PC-9 (cell line): ENCODE measurements around the gene ZMYM4. TPM values are rescaled to one million over a fixed set of nuclear protein-coding genes. Genes with fewer than 3 reads are reported as not detected.

Experiments used
- BruUV-seq: library from RNA; stranded (reverse); fragments of 400-500 nt; replicated peaks from 2 replicates; lab custom pipeline; 2021; lab: Mats Ljungman, UMichigan
- CTCF ChIA-PET: fragments of 300-600 bp; sonication (Branson Sonifier 250); formaldehyde crosslinking; loops from one replicate; lab custom pipeline; 2022; ENCODE audit warnings: antibody characterized with exemption; lab: Charles Lee
- POLR2A ChIA-PET: fragments of 300-600 bp; sonication (Branson Sonifier 250); formaldehyde crosslinking; loops from one replicate; lab custom pipeline; 2022; ENCODE audit warnings: antibody characterized with exemption; ENCODE audit not compliant: unreplicated experiment; lab: Charles Lee
- DNase-seq, 2 experiments: peaks; one replicate each; pipeline versions ENCODE4 v3.0.0 to v3.0.0-alpha.2; 2015 to 2022; ENCODE audit warnings: mixed read lengths in 1 of 2
- H2AFZ ChIP-seq: fragments of 200-600 bp; sonication (generic); 2 replicates; pipeline ENCODE4 v1.8.1; 2017; ENCODE audit warnings: antibody characterized with exemption
- H3F3A ChIP-seq: fragments of 200-600 bp; sonication (generic); 2 replicates; pipeline ENCODE4 v1.8.1; 2017; ENCODE audit warnings: antibody characterized with exemption, mild to moderate bottlenecking, low read depth; ENCODE audit not compliant: insufficient read depth
- H3K27ac ChIP-seq: fragments of 200-600 bp; sonication (generic); 2 replicates; pipeline ENCODE4 v1.6.1; 2016; ENCODE audit warnings: mixed run types
- H3K27me3 ChIP-seq: fragments of 200-600 bp; sonication (generic); 2 replicates; pipeline ENCODE4 v1.6.1; 2016; ENCODE audit warnings: low read depth, mixed run types; ENCODE audit not compliant: insufficient read depth
- H3K36me3 ChIP-seq: fragments of 200-600 bp; sonication (generic); 2 replicates; pipeline ENCODE4 v1.6.1; 2016; ENCODE audit warnings: low read depth, mixed run types
- H3K4me1 ChIP-seq: fragments of 200-600 bp; sonication (generic); replicated peaks from 2 replicates; pipeline ENCODE4 v1.6.1; 2016; ENCODE audit warnings: mixed run types; ENCODE audit not compliant: insufficient read depth
- H3K4me2 ChIP-seq: fragments of 200-600 bp; sonication (generic); 2 replicates; pipeline ENCODE4 v1.6.1; 2017; ENCODE audit warnings: mixed run types
- H3K4me3 ChIP-seq: fragments of 200-600 bp; sonication (generic); 2 replicates; pipeline ENCODE4 v1.6.1; 2016; ENCODE audit warnings: mixed run types
- H3K79me2 ChIP-seq: fragments of 200-600 bp; sonication (generic); 2 replicates; pipeline ENCODE4 v1.6.1; 2017; ENCODE audit warnings: low read depth, mixed run types
- H3K9me2 ChIP-seq: fragments of 200-600 bp; sonication (generic); 2 replicates; pipeline ENCODE4 v1.8.1; 2017; ENCODE audit warnings: mild to moderate bottlenecking; ENCODE audit not compliant: insufficient read depth
- H3K9me3 ChIP-seq: fragments of 200-600 bp; sonication (generic); 2 replicates; pipeline ENCODE4 v1.8.1; 2016; ENCODE audit warnings: low read depth; ENCODE audit not compliant: insufficient read depth
- H4K20me1 ChIP-seq: fragments of 200-600 bp; sonication (generic); 2 replicates; pipeline ENCODE4 v1.8.1; 2017; ENCODE audit not compliant: insufficient read depth
- EZH2 ChIP-seq: fragments of 200-600 bp; sonication (generic); IDR thresholded peaks from 2 replicates; pipeline ENCODE4 v1.8.0; 2017; ENCODE audit warnings: antibody characterized with exemption, low read depth
- intact Hi-C: fragments of 100-400 bp; cut with micrococcal nuclease; formaldehyde crosslinking; loops from one replicate; pipeline ENCODE4 v1.10.0; 2022; ENCODE audit not compliant: unreplicated experiment
- total RNA-seq: library from RNA; stranded (reverse); gene quantifications from 2 replicates; pipeline ENCODE4 v1.2.3, GENCODE V29; 2021
- TF ChIP-seq, protein P1 (sequence below): fragments of 200-600 bp; sonication (generic); conservative IDR thresholded peaks from 2 replicates; pipeline ENCODE4 v1.6.1; 2017; ENCODE audit warnings: mixed run types, antibody characterized with exemption, mild to moderate bottlenecking, moderate library complexity

Gene ZMYM4
- total RNA-seq, 1 experiment from 2014 or later, result 84.4 TPM

DNA sequence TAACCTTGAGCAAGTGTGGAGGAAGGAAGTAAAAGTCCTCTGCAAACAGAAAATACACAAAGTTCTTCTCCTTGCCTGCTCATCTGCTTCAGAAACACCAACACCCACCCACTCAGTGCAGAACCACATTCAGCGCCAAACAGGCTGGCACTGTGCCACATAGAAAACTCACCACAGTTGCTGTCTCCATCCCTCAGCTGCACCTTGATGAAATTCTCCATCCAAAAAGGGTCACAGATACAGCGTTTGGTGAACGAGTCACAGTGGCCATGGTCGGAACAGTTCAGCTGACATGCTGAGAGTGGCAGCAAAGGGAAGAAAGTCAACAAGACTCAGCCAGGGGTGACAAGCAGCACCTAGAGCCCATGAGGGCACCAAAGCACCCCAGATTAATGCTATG lies 174.2 kb downstream of the ZMYM4 start:
- Histone ChIP-seq H3K4me3 (no peak overlapping the region), H3K9me3 (no peaks in the 10 kb centered on the region), H3K79me2 (no peaks in the 10 kb centered on the region), H3F3A (peaks cover 4% of the 10 kb centered on the region; the same call in 1 of the 2 replicates), H3K36me3 (peaks cover 9% of the 10 kb centered on the region; the same call in 1 of the 2 replicates), H3K27me3 (no peaks in the 10 kb centered on the region), H2AFZ (no peak overlapping the region), H3K4me1 (peaks cover 9% of the 10 kb centered on the region; the same call in 1 of the 2 replicates), H3K9me2 (no peaks in the 10 kb centered on the region), H3K4me2 (no peak overlapping the region), H3K27ac (no peak overlapping the region), H4K20me1 (0 out of 2 replicates have a peak, but pooled peaks cover 3% of the 10 kb centered on the region)
- no peak for DNase-seq
- CTCF ChIA-PET, result no interaction called here
- no TSS peak for BruUV-seq
- TF ChIP-seq, protein P1, sequence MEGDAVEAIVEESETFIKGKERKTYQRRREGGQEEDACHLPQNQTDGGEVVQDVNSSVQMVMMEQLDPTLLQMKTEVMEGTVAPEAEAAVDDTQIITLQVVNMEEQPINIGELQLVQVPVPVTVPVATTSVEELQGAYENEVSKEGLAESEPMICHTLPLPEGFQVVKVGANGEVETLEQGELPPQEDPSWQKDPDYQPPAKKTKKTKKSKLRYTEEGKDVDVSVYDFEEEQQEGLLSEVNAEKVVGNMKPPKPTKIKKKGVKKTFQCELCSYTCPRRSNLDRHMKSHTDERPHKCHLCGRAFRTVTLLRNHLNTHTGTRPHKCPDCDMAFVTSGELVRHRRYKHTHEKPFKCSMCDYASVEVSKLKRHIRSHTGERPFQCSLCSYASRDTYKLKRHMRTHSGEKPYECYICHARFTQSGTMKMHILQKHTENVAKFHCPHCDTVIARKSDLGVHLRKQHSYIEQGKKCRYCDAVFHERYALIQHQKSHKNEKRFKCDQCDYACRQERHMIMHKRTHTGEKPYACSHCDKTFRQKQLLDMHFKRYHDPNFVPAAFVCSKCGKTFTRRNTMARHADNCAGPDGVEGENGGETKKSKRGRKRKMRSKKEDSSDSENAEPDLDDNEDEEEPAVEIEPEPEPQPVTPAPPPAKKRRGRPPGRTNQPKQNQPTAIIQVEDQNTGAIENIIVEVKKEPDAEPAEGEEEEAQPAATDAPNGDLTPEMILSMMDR, result no peak
- no peak for TF ChIP-seq EZH2
- POLR2A ChIA-PET, result no interaction called here
- intact Hi-C loops, result no loop called here

DNA sequence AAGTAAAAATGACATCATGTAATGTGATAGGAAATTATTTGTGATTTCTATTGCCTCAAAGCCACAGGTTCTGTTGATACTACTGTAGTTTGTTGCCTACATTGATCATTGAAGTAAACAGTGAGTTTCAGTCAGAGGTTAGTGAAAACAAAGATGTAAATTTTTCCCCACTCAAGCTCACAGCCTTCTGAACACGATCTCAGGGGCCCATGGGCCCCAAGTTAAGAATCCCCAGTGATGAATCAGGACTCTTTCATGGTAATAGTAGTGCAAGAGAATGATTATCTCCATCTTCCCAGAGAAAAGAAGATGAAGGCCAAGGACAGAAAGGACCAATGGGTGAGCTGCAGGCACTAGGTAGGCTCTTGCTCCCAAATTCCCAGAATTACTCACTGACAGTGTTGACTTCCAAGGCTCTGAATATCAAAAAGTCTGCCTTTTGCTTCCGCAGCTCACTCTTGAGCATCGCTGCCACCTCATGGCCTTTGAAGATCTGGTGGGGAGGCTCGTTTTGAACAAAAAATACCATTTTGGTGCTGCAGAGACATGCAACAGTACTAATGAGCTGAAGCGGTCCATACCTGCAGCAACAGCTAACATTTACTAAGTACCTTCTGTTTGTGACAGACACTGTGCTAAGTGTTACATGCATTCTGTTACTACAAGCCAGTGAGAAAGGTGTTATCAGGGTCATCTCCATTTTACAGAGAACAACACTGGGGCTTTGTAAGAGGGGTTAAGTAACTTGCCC lies 175.4 kb downstream of the ZMYM4 start:
- CTCF ChIA-PET, result interaction anchor here (0.6 kb wide), 1 partner anchor 363 kb away, joined by 6 read pairs; no protein-coding TSS in a partner anchor
- H3K27ac ChIP-seq, result no peak overlapping the region

DNA sequence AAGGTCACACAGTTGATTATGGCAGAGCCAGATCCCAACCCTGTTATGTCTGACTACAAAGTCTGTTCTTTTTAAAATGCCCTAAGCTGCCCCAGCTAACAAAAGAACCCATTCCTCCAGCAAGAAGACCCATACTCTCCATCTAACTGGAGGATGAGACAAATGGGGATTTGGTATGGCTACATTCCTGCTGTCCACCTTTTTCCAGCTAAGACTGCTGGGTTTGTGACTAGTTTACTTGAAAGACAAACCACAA lies 175.9 kb downstream of the ZMYM4 start:
- Histone ChIP-seq H3K36me3 (peaks cover 9% of the 10 kb centered on the region; the same call in 1 of the 2 replicates), H3F3A (peaks cover 10% of the 10 kb centered on the region), H3K4me3 (no peak overlapping the region), H3K9me3 (no peaks in the 10 kb centered on the region), H3K4me2 (no peak overlapping the region), H3K27me3 (no peaks in the 10 kb centered on the region), H3K79me2 (no peaks in the 10 kb centered on the region), H4K20me1 (0 out of 2 replicates have a peak, but pooled peaks cover under 1% of the 10 kb centered on the region), H3K9me2 (no peaks in the 10 kb centered on the region), H3K27ac (no peak overlapping the region), H3K4me1 (peaks cover 24% of the 10 kb centered on the region), H2AFZ (no peak overlapping the region)
- ChIA-PET CTCF (no interaction called here), POLR2A (no interaction called here)
- TF ChIP-seq, protein P1, result no peak
- no peak for TF ChIP-seq EZH2
- no peak for DNase-seq
- intact Hi-C loops, result no loop called here
- no TSS peak for BruUV-seq

More for the DNA sequence above, 175.4 kb downstream of the ZMYM4 start:
- no peaks in the 10 kb centered on the region for H3K9me3 ChIP-seq
- POLR2A ChIA-PET, result interaction anchor here (0.7 kb wide), 1 partner anchor 62 kb away, joined by 4 read pairs; no protein-coding TSS in a partner anchor
- H3K4me3 ChIP-seq, result no peak overlapping the region
- H3K4me2 ChIP-seq, result no peak overlapping the region
- H3F3A ChIP-seq, result peaks cover 9% of the 10 kb centered on the region
- intact Hi-C loops, result no loop called here
- H3K27me3 ChIP-seq, result no peaks in the 10 kb centered on the region
- no TSS peak for BruUV-seq
- TF ChIP-seq, protein P1, result no peak
- no peak for TF ChIP-seq EZH2
- no peaks in the 10 kb centered on the region for H3K9me2 ChIP-seq
- H3K4me1 ChIP-seq, result peaks cover 19% of the 10 kb centered on the region
- 0 out of 2 replicates have a peak, but pooled peaks cover 3% of the 10 kb centered on the region for H4K20me1 ChIP-seq
- H3K79me2 ChIP-seq, result no peaks in the 10 kb centered on the region
- H3K36me3 ChIP-seq, result peaks cover 9% of the 10 kb centered on the region; the same call in 1 of the 2 replicates
- H2AFZ ChIP-seq, result no peak overlapping the region
- DNase-seq, result no peak
